Astrocyte (in vitro differentiated cells and primary cell): Measurements from ENCODE around the gene MYH11. TPM values are rescaled to one million over a fixed set of nuclear protein-coding genes. Genes with fewer than 3 reads are reported as not detected.

Source experiments
- DNase-seq: peaks from one replicate; pipeline ENCODE4 v3.0.0-alpha.2; 2010; ENCODE audit warnings: low read depth
- FAIRE-seq: peaks from 2 replicates; lab custom pipeline; 2011; peaks lifted over from hg19 to GRCh38; lab: Jason Lieb, UNC
- H2AFZ ChIP-seq: 2 replicates; pipeline ENCODE4 v1.6.0; 2012; ENCODE audit warnings: low read depth, low read length, inconsistent platforms
- H3K27ac ChIP-seq: 2 replicates; pipeline ENCODE4 v1.5.1; 2011; ENCODE audit warnings: low read depth, low read length, inconsistent platforms
- H3K27me3 ChIP-seq: 2 replicates; pipeline ENCODE4 v1.6.0; 2011; ENCODE audit warnings: low read length, inconsistent platforms; ENCODE audit not compliant: insufficient read depth
- H3K36me3 ChIP-seq: 2 replicates; pipeline ENCODE4 v1.5.1; 2011; ENCODE audit warnings: low read length, inconsistent platforms; ENCODE audit not compliant: insufficient read depth
- H3K4me1 ChIP-seq: 2 replicates; pipeline ENCODE4 v1.5.1; 2011; ENCODE audit warnings: low read length, inconsistent platforms; ENCODE audit not compliant: insufficient read depth
- H3K4me2 ChIP-seq: 2 replicates; pipeline ENCODE4 v1.6.0; 2012; ENCODE audit warnings: low read length, inconsistent platforms
- H3K4me3 ChIP-seq: 2 replicates; pipeline ENCODE4 v1.5.1; 2011; ENCODE audit warnings: low read depth, mild to moderate bottlenecking, low read length, inconsistent platforms; ENCODE audit not compliant: insufficient read depth
- H3K79me2 ChIP-seq: 2 replicates; pipeline ENCODE4 v1.6.0; 2012; ENCODE audit warnings: mild to moderate bottlenecking, low read length, inconsistent platforms; ENCODE audit not compliant: insufficient read depth
- H3K9ac ChIP-seq: 2 replicates; pipeline ENCODE4 v1.6.0; 2012; ENCODE audit warnings: mild to moderate bottlenecking, low read length, inconsistent platforms
- H3K9me3 ChIP-seq: 2 replicates; pipeline ENCODE4 v1.5.1; 2012; ENCODE audit warnings: low read depth, mild to moderate bottlenecking, low read length, inconsistent platforms; ENCODE audit not compliant: insufficient read depth
- H4K20me1 ChIP-seq: 2 replicates; pipeline ENCODE4 v1.6.0; 2012; ENCODE audit warnings: low read length, inconsistent platforms; ENCODE audit not compliant: insufficient read depth
- H3K27ac Mint-ChIP-seq: one replicate; pipeline ENCODE4 v1.8.0; 2021; ENCODE audit warnings: mild to moderate bottlenecking, mixed read lengths; ENCODE audit not compliant: unreplicated experiment
- H3K27me3 Mint-ChIP-seq: one replicate; pipeline ENCODE4 v1.8.0; 2021; ENCODE audit warnings: low read depth, mixed read lengths; ENCODE audit not compliant: unreplicated experiment
- H3K36me3 Mint-ChIP-seq: one replicate; pipeline ENCODE4 v1.8.0; 2021; ENCODE audit warnings: low read depth, mixed read lengths; ENCODE audit not compliant: unreplicated experiment
- H3K4me1 Mint-ChIP-seq: one replicate; pipeline ENCODE4 v1.8.0; 2021; ENCODE audit warnings: low read depth, mixed read lengths; ENCODE audit not compliant: unreplicated experiment
- H3K4me3 Mint-ChIP-seq: one replicate; pipeline ENCODE4 v1.8.0; 2021; ENCODE audit warnings: mild to moderate bottlenecking, moderate library complexity, mixed read lengths; ENCODE audit not compliant: unreplicated experiment
- H3K9me3 Mint-ChIP-seq: one replicate; pipeline ENCODE4 v1.8.0; 2021; ENCODE audit warnings: mild to moderate bottlenecking, mixed read lengths; ENCODE audit not compliant: unreplicated experiment
- EZH2 ChIP-seq: IDR thresholded peaks from 2 replicates; pipeline ENCODE4 v1.6.1; 2012; ENCODE audit warnings: mild to moderate bottlenecking, low read length, inconsistent platforms; ENCODE audit not compliant: insufficient read depth
- total RNA-seq: library from RNA; stranded (reverse); gene quantifications from 2 replicates; pipeline ENCODE4 v1.2.1, GENCODE V29; 2021
- TF ChIP-seq, protein P1 (sequence below): IDR thresholded peaks from 2 replicates; pipeline ENCODE4 v1.5.1; 2011; ENCODE audit warnings: low read depth, mild to moderate bottlenecking, inconsistent platforms, low read length, moderate library complexity; ENCODE audit not compliant: insufficient read depth

Gene MYH11
- total RNA-seq, 1 donor from 2014 or later: 1.0 TPM

DNA sequence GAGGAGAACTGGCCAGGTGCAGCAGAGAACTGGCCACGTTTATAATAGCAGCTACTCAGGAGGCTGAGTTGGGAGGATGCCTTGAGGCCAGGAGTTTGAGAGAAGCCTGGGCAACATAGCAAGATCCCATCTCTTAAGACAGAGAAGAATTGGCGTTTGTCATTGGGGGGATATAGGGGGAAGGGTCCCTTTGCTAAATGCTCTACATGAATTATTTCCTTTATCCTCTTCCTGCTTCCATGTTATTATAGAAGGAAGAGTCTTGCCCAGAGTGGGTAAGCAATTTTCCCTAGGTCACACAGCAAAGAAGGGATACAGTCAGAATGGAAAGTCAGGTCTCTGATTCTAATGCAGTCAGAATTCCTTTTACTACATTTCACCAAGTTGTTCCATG is 68.0 kb downstream of the MYH11 start:
- no peak overlapping the region for H3K4me3 ChIP-seq
- DNase-seq (no peak), FAIRE-seq (no peak)
- no peak overlapping the region for H3K4me2 ChIP-seq
- Mint-ChIP-seq H3K4me3 (no peak overlapping the region), H3K36me3 (peaks cover 2% of the 10 kb centered on the region), H3K27me3 (peaks cover 12% of the 10 kb centered on the region), H3K27ac (no peak overlapping the region), H3K4me1 (no peaks in the 10 kb centered on the region), H3K9me3 (no peaks in the 10 kb centered on the region)
- TF ChIP-seq, protein P1, sequence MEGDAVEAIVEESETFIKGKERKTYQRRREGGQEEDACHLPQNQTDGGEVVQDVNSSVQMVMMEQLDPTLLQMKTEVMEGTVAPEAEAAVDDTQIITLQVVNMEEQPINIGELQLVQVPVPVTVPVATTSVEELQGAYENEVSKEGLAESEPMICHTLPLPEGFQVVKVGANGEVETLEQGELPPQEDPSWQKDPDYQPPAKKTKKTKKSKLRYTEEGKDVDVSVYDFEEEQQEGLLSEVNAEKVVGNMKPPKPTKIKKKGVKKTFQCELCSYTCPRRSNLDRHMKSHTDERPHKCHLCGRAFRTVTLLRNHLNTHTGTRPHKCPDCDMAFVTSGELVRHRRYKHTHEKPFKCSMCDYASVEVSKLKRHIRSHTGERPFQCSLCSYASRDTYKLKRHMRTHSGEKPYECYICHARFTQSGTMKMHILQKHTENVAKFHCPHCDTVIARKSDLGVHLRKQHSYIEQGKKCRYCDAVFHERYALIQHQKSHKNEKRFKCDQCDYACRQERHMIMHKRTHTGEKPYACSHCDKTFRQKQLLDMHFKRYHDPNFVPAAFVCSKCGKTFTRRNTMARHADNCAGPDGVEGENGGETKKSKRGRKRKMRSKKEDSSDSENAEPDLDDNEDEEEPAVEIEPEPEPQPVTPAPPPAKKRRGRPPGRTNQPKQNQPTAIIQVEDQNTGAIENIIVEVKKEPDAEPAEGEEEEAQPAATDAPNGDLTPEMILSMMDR: no peak
- TF ChIP-seq EZH2: no peak
- peaks cover 4% of the 10 kb centered on the region for H3K4me1 ChIP-seq
- H4K20me1 ChIP-seq: no peaks in the 10 kb centered on the region
- H3K9me3 ChIP-seq: no peaks in the 10 kb centered on the region
- peaks cover 2% of the 10 kb centered on the region for H3K27me3 ChIP-seq
- H3K36me3 ChIP-seq: no peaks in the 10 kb centered on the region
- no peak overlapping the region for H3K27ac ChIP-seq
- H3K9ac ChIP-seq: no peak overlapping the region
- no peaks in the 10 kb centered on the region for H3K79me2 ChIP-seq
- no peak overlapping the region for H2AFZ ChIP-seq

DNA sequence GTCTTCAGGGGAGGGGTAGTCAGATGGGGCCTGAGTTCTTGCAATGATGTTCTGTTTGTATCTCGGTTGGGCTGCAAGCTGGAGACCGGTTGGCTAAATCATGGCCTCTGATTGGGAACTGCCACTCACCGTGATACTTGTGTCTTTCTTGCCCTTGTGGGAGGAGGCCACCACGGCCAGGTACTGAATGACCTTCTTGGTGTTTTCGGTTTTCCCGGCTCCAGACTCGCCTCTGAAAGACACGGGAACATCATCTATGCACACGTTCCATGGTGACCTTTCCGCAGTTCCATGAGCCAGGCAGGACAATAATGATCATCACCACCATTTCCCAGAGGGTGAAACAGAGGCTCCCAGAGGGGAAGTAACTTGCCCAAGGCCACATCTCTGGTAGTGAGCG is 70.3 kb downstream of the MYH11 start:
- DNase-seq (no peak), FAIRE-seq (no peak)
- H3K4me2 ChIP-seq: no peak overlapping the region
- H3K4me3 ChIP-seq: no peak overlapping the region
- Mint-ChIP-seq H3K27me3 (peaks cover 12% of the 10 kb centered on the region), H3K27ac (no peak overlapping the region), H3K4me1 (no peaks in the 10 kb centered on the region), H3K36me3 (peaks cover 2% of the 10 kb centered on the region), H3K4me3 (no peak overlapping the region), H3K9me3 (no peaks in the 10 kb centered on the region)
- H3K9me3 ChIP-seq: no peaks in the 10 kb centered on the region
- no peak overlapping the region for H2AFZ ChIP-seq
- no peak overlapping the region for H3K27ac ChIP-seq
- TF ChIP-seq, protein P1: no peak
- no peak for TF ChIP-seq EZH2
- no peaks in the 10 kb centered on the region for H4K20me1 ChIP-seq
- H3K36me3 ChIP-seq: no peaks in the 10 kb centered on the region
- peaks cover 7% of the 10 kb centered on the region for H3K27me3 ChIP-seq
- peaks cover 4% of the 10 kb centered on the region for H3K4me1 ChIP-seq
- H3K79me2 ChIP-seq: no peaks in the 10 kb centered on the region
- H3K9ac ChIP-seq: no peak overlapping the region

DNA sequence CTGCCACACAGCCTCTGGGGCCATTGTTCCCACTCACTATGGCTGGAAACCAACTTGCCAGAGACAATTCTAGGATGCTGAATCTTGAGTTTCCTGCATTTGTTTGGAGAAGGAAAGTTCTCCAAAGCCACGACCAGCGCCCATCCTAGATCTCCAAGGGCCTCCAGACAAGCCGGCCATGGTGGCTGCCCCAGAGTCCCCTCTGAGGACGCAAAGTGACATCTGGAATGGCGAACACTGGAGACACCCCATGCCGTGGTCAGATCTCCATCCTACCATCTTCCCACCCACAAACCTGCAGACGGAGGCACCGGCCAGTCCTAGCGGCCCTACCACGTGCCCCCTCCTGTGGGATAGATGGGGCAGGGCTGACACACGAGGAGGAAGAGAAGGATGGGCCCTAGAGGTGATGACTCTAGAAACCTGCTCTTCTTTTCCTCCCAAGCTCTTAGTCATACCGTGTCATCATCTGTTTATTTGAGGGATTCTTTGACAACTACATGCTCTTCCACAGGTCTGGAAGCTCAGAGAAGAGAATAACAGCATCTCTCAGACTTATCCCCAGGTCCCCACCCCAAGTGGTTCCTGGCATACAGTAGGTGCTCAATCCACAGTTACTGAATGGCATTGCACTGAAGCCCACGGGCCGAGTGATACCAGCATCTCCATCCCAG is 71.3 kb downstream of the MYH11 start:
- no peaks in the 10 kb centered on the region for H3K36me3 ChIP-seq
- no peak overlapping the region for H3K4me2 ChIP-seq
- H3K9me3 Mint-ChIP-seq: no peaks in the 10 kb centered on the region
- H3K36me3 Mint-ChIP-seq: peaks cover 2% of the 10 kb centered on the region
- DNase-seq: no peak
- no peak overlapping the region for H3K4me3 ChIP-seq
- TF ChIP-seq, protein P1: no peak
- no peak for TF ChIP-seq EZH2
- no peaks in the 10 kb centered on the region for H4K20me1 ChIP-seq
- peaks cover 12% of the 10 kb centered on the region for H3K27me3 Mint-ChIP-seq
- no peak overlapping the region for H3K27ac Mint-ChIP-seq
- H2AFZ ChIP-seq: no peak overlapping the region
- no peak overlapping the region for H3K27ac ChIP-seq
- FAIRE-seq: no peak
- no peaks in the 10 kb centered on the region for H3K9me3 ChIP-seq
- H3K4me1 ChIP-seq: peaks cover 3% of the 10 kb centered on the region
- H3K9ac ChIP-seq: no peak overlapping the region
- no peaks in the 10 kb centered on the region for H3K79me2 ChIP-seq
- peaks cover 12% of the 10 kb centered on the region for H3K27me3 ChIP-seq
- no peak overlapping the region for H3K4me3 Mint-ChIP-seq
- no peaks in the 10 kb centered on the region for H3K4me1 Mint-ChIP-seq
